Measurements from ENCODE around the gene TSEN15. TPM values are rescaled to one million over a fixed set of nuclear protein-coding genes. Genes with fewer than 3 reads are reported as not detected.

TSEN15 gene
- total and polyA plus RNA-seq, 9 of the 15 experiments (the other 6 are each of a cell fraction or from before 2014, with no cell fraction given) = 25.6 to 121 (median 91.3) TPM

DNA sequence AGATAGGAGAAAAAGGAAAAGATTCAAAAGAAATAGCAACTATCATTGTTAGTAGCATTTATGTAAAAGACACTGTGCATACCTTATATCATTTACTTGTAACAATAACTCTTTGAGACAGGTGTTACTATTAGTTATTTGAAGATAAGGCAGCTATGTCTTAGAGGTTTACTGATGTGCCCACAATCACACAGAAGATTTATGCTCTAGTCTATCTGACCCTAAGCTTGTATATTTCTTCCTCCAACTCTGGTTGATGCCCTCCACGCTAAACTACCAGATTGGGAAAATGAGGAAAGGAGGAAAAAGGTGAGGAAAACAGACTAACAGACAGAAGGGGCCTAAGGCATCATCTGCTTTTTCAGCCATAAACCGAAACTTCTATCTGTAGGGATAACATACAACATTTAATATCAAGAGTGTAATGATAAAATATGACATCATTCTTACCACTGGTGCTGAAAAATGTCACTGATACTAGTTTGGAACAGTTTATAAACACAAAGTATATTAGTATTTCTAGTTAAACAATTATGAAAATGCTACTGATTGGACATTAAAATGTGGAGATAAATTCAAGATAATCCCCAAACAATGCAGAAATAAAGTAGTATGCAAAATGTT lies 19.1 kb upstream of the TSEN15 start:
- Histone ChIP-seq H3K4me3 (no peak overlapping the region), H3K36me3 (ENCODE audit: control insufficient read depth, insufficient read depth, low read length) (no peaks in the 10 kb centered on the region; the same call in 2 of the 3 replicates), H3K4me1 (replicated peaks in 1 of 2; ENCODE audit: control insufficient read depth in 2 of 2, insufficient read depth in 2 of 2, low read length in 2 of 2) (peaks cover 31 to 70% of the 10 kb centered on the region in 2 experiments), H3K79me2 (ENCODE audit: control insufficient read depth, insufficient read depth, low read length) (peaks cover 92% of the 10 kb centered on the region), H3K9me1 (ENCODE audit: control insufficient read depth, insufficient read depth, low read length) (no peaks in the 10 kb centered on the region), H3K9ac (ENCODE audit: insufficient read depth in 1 of 2, low read depth in 2 of 2, low read length in 2 of 2) (peak overlapping the region in 1 of 2 experiments; percentile 74; a peak in 2 of 4 replicates), H4K20me1 (replicated peaks; ENCODE audit: control insufficient read depth, insufficient read depth, low read length) (no peaks in the 10 kb centered on the region), H3K27ac (ENCODE audit: extremely low read depth, low read depth, low read length) (peak overlapping the region; percentile 89), H3K27me3 (ENCODE audit: control insufficient read depth in 2 of 2, insufficient read depth in 2 of 2, low read length in 2 of 2) (no peaks in the 10 kb centered on the region), H3K4me2 (ENCODE audit: insufficient read depth, low read length) (0 out of 2 replicates have a peak overlapping the region, but pooled peaks have one; percentile 2), H3K9me3 (replicated peaks; ENCODE audit: control insufficient read depth, insufficient read depth, low read depth, low read length) (no peaks in the 10 kb centered on the region), H2AFZ (ENCODE audit: low read depth, low read length) (no peak overlapping the region)
- WGBS (ENCODE audit: insufficient coverage, low coverage, missing lambda C conversion rate) = 34% methylated on average over 2 of the region's 2 CpGs
- no TSS peak for BruUV-seq (replicated peaks)
- intact Hi-C loops (cut with micrococcal nuclease) = loop anchor here (5.0 kb wide), 2 partner anchors 100 to 375 kb away; no protein-coding TSS in a partner anchor
- in situ Hi-C loops (cut with MboI) = no loop called here
- ATAC-seq (no peak), FAIRE-seq (no peak), DNase-seq (ENCODE audit: extremely low read depth in 1 of 4, low spot score in 3 of 4) (no peak)
- ChIA-PET CTCF (ENCODE audit: low intra/inter-chr PET ratio) (no interaction called here), POLR2A (interaction anchor here (0.5 to 2.8 kb wide), 3 partner anchors 10 to 1027 kb away, joined by 3 to 16 read pairs (median 10); partner anchors contain the start of gene TSEN15)
- TF ChIP-seq MECOM (CRISPR knock-in tag; IDR thresholded peaks at IDR 0.05) (peak; percentile 14; the same call in 1 of the 2 replicates), GATAD2B (IDR thresholded peaks at IDR 0.05; ENCODE audit: borderline replicate concordance) (0 out of 2 replicates have a peak, but pooled peaks have one; percentile 17), POLR2G (IDR thresholded peaks at IDR 0.05; ENCODE audit: low read depth, low read length) (peak; percentile 49; the same call in 1 of the 2 replicates), ZBTB5 (IDR thresholded peaks at IDR 0.05) (no peak), ZNF766 (CRISPR knock-in tag; conservative IDR thresholded peaks at IDR 0.05) (peak; percentile 65; the same call in 1 of the 2 replicates), ZNF175 (CRISPR knock-in tag; IDR thresholded peaks at IDR 0.05; ENCODE audit: low read depth) (peak; percentile 45; the same call in 1 of the 2 replicates), HEY1 (CRISPR knock-in tag; IDR thresholded peaks at IDR 0.05; ENCODE audit: borderline replicate concordance) (no peak), HNRNPLL (IDR thresholded peaks at IDR 0.05; ENCODE audit: low read depth, low read length, poor library complexity, severe bottlenecking) (no peak), TRIM25 (IDR thresholded peaks at IDR 0.05; ENCODE audit: borderline replicate concordance) (no peak)
- TF ChIP-seq, protein P1, sequence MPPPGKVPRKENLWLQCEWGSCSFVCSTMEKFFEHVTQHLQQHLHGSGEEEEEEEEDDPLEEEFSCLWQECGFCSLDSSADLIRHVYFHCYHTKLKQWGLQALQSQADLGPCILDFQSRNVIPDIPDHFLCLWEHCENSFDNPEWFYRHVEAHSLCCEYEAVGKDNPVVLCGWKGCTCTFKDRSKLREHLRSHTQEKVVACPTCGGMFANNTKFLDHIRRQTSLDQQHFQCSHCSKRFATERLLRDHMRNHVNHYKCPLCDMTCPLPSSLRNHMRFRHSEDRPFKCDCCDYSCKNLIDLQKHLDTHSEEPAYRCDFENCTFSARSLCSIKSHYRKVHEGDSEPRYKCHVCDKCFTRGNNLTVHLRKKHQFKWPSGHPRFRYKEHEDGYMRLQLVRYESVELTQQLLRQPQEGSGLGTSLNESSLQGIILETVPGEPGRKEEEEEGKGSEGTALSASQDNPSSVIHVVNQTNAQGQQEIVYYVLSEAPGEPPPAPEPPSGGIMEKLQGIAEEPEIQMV (tag; conservative IDR thresholded peaks at IDR 0.05; ENCODE audit: low read depth) = 0 out of 2 replicates have a peak, but pooled peaks have one; percentile 17
- TF ChIP-seq, protein P2, sequence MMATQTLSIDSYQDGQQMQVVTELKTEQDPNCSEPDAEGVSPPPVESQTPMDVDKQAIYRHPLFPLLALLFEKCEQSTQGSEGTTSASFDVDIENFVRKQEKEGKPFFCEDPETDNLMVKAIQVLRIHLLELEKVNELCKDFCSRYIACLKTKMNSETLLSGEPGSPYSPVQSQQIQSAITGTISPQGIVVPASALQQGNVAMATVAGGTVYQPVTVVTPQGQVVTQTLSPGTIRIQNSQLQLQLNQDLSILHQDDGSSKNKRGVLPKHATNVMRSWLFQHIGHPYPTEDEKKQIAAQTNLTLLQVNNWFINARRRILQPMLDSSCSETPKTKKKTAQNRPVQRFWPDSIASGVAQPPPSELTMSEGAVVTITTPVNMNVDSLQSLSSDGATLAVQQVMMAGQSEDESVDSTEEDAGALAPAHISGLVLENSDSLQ (IDR thresholded peaks at IDR 0.05) = peak; percentile 47
- TF ChIP-seq, protein P3, sequence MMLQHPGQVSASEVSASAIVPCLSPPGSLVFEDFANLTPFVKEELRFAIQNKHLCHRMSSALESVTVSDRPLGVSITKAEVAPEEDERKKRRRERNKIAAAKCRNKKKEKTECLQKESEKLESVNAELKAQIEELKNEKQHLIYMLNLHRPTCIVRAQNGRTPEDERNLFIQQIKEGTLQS (IDR thresholded peaks at IDR 0.05) = peak; percentile 65
- TF ChIP-seq, protein P3 (CRISPR knock-in tag; conservative IDR thresholded peaks at IDR 0.05) = no peak

Data from K562 (cell line).